CD4-positive, alpha-beta T cell treated with Interleukin-4 for 1 hour (primary cell): ENCODE measurements around the gene RHBG.

Experiments used
- DNase-seq, 2 donors: peaks; one replicate each; pipeline ENCODE4 v3.0.0-alpha.2; 2020 to 2022

RHBG gene

GRCh38 chr1:156409439-156409838, 40.4 kb downstream of the RHBG start:
- DNase-seq = no peak

- DNase-seq = no peak
These were observed 41.2 kb downstream of the RHBG start for GRCh38 chr1:156410238-156410637.

GRCh38 chr1:156410740-156411139, 41.7 kb downstream of the RHBG start:
- no peak for DNase-seq

- no peak for DNase-seq
These were observed 43.8 kb downstream of the RHBG start for GRCh38 chr1:156412653-156413321.

GRCh38 chr1:156413391-156414246, 44.6 kb downstream of the RHBG start:
- DNase-seq = no peak

- no peak for DNase-seq
These were observed 45.6 kb downstream of the RHBG start for GRCh38 chr1:156414461-156415064.

- DNase-seq = no peak
These were observed 48.0 kb downstream of the RHBG start for GRCh38 chr1:156416993-156417392.

GRCh38 chr1:156417401-156418020, 48.5 kb downstream of the RHBG start:
- no peak for DNase-seq

- DNase-seq = no peak
These were observed 49.5 kb downstream of the RHBG start for GRCh38 chr1:156418416-156419070.

GRCh38 chr1:156419854-156420204, 50.8 kb downstream of the RHBG start:
- peak in 1 of 2 donors; percentile 38 for DNase-seq

GRCh38 chr1:156420205-156421061, 51.4 kb downstream of the RHBG start:
- peak; percentile 44 to 71 for DNase-seq

GRCh38 chr1:156421062-156421938, 52.3 kb downstream of the RHBG start:
- peak; percentile 80 to 81 for DNase-seq

- no peak for DNase-seq
These were observed 53.1 kb downstream of the RHBG start for GRCh38 chr1:156421939-156422601.

- no peak for DNase-seq
These were observed 53.6 kb downstream of the RHBG start for GRCh38 chr1:156422602-156423091.

- DNase-seq = no peak
These were observed 54.7 kb downstream of the RHBG start for GRCh38 chr1:156423422-156424352.

- DNase-seq = no peak
These were observed 55.9 kb downstream of the RHBG start for GRCh38 chr1:156424806-156425432.

- DNase-seq = no peak
These were observed 56.9 kb downstream of the RHBG start for GRCh38 chr1:156425943-156426342.

GRCh38 chr1:156427957-156428356, 58.9 kb downstream of the RHBG start:
- DNase-seq = no peak
